NCI-H146 (cell line): ENCODE results near the gene NUDT16L1.

ENCODE experiments used
- DNase-seq: peaks from one replicate; lab custom pipeline; 2025; lab: John Stamatoyannopoulos, UW

NUDT16L1 gene

DNA sequence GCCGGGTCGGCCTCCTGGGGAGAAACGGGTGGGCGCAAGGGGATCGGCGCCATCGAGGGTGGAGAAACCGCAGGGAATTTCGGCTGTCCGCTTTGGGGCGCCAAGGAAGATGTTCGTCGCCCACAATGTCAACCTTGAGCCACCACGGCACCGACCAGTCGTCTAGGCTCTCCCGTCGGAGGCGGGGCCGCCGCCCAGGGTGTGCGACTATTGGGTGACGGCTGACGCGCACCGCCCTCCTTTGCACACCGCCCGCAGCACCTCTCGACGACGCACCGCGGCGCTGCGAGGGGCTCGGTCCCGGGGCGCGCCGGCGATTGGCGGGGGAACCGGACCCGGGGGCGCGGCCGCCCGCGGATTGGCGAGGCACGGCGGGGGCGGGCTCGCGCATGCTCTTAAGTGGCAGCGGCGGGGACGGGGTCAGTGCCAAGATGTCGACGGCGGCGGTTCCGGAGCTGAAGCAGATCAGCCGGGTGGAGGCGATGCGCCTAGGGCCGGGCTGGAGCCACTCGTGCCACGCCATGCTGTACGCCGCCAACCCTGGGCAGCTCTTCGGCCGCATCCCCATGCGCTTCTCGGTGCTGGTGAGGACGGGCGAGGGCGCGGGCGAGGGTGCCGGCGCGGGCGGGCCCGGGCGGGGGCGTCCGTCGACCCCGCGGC is at the start of gene NUDT16L1:
Gene NUDT16L1 (plus strand): TSS at position 267 of the 660 bp plus-strand sequence. CDS start 165 bp downstream, at position 432.
- peak; percentile 97 for DNase-seq

DNA sequence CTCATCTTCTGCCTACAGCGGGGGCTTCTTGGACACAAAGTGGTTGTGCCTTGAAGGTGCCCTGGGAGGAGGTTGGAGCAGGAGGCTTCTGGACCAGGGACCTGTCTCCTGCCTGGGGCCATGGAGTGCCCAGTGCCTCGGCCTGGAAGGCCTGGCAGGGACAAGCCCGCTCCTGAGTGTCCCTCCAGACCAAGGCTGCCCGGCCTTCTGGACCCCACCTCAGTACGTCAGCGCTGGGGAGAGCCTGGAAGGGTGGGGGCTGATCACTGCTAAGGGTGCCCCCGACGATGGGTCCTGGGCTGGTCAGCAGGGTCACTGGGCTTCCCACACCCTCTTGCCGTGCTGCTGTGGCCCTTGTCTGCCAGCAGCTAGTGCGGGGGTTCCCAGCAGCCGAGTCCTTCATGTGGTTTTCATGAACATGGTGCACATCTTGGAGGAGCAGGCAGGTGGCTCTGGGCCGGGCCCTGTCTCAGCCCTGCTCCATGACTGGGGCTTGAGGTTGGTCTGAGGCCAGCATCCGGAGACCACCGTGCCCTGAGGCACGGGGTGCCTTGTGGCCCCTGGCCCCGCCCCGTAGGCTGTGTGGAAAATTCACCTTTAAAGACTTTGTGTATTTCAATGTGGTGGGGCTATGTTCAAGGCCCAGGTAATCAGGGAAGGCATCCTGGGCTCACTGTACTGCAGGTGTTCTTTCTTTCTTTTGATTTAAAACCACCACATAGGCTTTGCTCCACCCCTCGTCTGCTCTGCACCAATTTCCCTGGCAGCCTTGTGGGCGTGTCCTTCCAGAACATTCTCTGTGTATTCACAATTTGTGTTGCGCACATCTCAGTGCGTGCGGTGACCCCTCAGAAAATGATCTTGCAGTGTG is 46.4 kb upstream of the NUDT16L1 start:
- DNase-seq = no peak

DNA sequence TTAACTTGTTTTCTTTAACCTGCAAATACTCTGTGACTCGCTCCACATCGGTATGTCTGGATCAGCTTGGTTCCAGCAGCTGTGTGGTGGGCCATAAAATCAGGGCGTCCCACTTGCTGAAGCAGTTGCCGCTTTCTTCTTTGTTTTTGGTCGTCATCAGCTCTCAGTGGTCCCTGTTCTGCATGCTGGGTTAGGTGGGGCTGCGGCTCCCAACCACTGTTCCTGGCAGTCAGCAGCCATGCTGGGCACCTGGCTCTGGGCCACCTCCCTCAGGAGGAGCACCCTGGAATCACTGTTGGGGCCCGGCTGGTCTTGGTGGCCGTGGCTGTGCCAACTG is 45.8 kb upstream of the NUDT16L1 start:
- DNase-seq = no peak

DNA sequence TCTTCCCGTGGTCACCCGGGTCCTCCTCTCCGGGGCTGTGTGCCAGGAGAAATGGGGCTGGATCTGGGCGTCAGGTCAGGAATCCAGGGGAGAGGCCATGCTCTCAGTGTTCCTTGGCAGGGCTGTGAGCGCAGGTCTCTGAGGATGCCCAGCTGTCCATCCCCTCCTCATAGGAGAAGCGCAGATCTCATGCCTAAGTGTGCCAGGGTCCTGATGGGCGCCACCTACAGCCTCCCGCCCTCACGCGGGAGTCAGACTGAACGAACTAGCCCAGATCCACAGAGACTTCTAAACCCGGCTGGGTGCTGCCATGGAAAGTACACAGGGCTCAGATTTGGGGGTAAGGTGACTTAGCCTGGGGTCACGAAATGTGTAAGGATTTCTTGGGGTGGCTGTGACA is 44.4 kb upstream of the NUDT16L1 start:
- no peak for DNase-seq

DNA sequence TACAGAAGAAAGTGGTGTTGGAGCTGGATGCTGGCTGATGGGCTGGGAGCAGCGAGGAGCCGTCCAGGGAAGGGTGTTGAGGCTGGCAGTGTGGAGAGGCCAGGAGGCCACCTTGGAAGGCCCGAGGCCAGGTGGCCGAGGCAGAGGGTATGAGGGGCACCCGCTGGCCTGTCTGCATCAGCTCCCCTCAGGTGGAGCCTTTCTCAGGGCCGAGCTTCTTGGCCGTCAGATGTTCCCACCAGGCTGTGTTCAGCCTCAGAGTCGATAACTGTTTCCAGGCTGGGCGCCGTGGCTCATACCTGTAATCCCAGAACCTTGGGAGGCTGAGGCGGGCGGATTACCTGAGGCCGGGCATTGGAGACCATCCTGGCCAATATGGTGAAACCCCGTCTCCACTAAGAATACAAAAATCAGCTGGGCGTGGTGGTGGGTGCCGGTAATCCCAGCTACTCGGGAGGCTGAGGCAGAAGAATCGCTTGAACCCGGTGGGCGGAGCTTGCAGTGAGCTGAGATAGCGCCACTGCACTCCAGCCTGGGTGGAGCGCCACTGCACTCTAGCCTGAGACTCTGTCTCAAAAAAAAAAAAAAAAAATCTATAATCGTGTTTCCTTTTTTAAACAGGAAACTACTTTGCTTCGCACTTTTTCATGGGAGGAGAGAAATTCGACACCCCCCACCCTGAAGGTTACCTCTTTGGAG is 43.5 kb upstream of the NUDT16L1 start:
- DNase-seq = no peak

GRCh38 chr16:4650443-4651074 is 42.8 kb upstream of the NUDT16L1 start:
- DNase-seq = peak; percentile 75

DNA sequence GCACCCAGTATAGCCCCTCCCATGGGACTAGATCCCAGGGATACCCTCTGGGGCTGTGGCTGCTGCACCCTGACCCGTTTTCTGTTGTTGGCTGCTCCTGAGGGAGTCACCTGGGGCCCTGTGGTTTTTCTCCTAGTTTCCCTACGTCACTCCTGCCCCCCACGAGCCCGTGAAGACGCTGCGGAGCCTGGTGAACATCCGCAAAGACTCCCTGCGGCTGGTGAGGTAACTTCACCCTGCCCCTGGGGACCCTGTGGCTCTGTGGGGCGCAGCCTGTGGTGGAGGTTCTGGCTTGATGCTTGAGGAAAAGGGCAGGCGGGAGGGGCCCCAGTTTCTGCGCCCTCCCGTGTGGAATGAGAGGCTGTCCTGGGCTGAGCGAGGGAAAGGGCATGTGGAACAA is 41.5 kb upstream of the NUDT16L1 start:
- no peak for DNase-seq

DNA sequence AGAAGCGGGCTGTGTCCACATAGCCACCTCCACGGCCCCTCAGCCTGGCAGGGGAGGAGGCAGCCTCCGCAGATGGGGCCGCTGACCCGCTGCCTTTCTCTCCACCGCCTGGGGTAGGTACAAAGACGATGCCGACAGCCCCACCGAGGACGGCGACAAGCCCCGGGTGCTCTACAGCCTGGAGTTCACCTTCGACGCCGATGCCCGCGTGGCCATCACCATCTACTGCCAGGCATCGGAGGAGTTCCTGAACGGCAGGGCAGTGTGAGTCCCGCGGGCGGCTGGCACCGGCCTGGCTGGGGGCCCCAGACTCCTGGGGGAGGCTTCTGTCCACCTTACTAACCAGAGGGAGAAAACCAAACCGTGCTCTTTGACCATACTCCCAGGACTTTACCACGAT is 40.8 kb upstream of the NUDT16L1 start:
- no peak for DNase-seq

- DNase-seq = no peak
Measured at GRCh38 chr16:4654011-4654963, 39.1 kb upstream of the NUDT16L1 start.

GRCh38 chr16:4654964-4655590 is 38.3 kb upstream of the NUDT16L1 start:
- no peak for DNase-seq

DNA sequence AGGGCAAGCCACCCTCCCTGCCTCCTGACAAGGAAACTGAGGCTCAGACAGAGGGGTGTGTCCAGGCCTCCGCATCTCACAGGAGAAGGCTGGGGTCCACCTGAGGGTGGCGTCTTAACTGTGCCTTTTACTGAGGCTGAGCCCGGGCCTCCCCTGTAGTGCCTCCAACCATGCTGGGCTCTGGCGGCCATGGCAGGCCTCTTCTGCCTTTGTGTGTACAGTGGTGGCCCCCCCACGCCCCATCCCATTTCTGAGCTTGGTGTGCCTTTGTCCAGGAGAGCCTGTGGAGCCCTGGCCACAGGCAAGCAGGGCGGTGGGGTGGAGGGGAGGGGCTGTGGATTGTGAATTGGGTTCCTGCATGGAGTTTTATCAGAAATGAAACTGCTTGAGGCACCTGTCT is 37.6 kb upstream of the NUDT16L1 start:
- no peak for DNase-seq

DNA sequence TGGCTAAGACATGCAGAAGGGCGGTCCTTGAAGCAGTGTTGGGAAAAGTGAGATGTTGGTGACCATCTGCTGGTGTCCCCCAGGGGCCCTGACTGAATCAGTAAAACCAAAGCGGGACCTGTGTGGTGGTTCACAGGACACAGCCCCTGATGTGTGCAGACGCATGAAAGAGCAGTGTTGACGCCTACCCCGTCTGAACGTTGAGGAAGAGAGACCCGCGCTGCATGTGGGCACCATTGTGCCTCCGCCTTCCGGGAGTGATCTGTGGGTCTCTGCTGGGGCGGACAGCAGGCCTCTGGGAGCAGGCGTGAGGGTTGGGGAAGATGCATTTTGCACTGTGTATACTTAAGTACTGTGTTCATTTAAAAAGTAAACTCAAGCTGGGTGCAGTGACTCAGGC is 37.1 kb upstream of the NUDT16L1 start:
- no peak for DNase-seq

- DNase-seq = no peak
Measured at GRCh38 chr16:4656695-4657686, 36.4 kb upstream of the NUDT16L1 start.

DNA sequence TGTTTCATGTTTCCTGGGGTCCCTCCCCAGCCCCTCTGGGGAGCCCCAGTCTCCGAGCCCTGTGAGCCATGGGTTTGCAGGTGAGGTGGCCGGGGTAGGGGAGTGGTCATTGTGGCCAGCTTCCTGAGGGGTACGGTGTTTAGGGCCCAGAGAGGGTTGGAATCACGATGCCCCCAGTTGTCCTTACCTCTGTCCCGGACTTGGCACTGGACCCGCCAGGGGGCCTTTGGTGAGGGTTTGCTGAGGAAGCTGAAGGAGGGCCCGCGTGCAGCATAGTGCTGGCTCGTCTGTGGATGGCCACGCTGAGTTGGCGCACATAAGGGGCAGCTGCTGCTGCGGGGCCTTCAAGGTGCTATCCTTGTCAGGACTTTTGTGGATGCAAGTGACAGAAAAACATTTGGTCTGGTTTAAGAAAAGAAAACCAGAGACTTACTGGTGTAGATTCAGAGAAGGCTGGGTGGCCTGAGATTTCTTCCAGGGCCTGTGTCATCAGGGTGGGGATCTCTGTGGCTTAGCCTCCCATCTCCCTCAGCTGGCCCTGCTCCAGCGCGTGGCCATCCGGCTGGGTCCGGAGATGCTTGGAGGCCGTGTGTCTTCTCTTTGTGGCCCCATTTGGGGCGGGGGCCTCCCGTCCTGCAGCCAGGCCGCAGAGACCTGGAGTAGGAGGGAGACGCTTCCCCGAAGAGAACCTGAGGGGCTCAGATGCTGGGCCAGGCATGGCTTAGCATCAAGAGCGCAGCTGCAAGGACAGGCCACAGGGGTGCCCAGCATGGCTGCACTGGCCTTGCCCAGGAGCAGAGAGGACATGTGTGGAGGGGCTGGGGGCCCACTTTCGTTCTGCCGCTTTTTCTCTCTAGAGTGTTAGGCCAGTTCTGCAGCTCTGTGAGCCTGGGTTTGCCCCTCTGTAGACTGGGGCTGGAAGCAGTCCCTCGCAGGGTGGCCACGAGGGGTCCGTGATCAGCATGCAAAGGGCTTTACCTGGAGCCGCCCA is 33.7 kb upstream of the NUDT16L1 start:
- DNase-seq = no peak

- DNase-seq = no peak
Measured at GRCh38 chr16:4660454-4661007, 32.8 kb upstream of the NUDT16L1 start.

DNA sequence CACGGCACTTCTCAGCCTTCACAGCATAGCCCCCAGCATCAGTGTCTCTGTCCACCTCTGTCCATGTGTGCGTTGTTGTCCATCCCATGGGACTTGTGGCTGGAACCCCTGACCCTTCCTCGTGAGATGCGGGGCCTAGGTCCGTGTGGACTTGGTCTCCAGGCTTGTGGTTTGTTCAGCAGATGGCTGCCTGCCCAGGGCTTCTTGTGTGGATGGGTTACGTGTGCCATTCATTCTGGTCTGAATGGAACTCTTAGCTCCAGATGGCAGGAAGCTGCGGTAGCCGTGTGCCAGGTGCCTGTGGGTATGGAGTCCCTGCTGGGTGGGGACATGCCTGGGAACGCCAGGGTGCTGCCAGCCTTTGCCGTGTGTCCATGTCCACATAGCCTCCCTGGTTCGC is 31.7 kb upstream of the NUDT16L1 start:
- DNase-seq = no peak

GRCh38 chr16:4663465-4663776 is 29.9 kb upstream of the NUDT16L1 start:
- DNase-seq = peak; percentile 89

DNA sequence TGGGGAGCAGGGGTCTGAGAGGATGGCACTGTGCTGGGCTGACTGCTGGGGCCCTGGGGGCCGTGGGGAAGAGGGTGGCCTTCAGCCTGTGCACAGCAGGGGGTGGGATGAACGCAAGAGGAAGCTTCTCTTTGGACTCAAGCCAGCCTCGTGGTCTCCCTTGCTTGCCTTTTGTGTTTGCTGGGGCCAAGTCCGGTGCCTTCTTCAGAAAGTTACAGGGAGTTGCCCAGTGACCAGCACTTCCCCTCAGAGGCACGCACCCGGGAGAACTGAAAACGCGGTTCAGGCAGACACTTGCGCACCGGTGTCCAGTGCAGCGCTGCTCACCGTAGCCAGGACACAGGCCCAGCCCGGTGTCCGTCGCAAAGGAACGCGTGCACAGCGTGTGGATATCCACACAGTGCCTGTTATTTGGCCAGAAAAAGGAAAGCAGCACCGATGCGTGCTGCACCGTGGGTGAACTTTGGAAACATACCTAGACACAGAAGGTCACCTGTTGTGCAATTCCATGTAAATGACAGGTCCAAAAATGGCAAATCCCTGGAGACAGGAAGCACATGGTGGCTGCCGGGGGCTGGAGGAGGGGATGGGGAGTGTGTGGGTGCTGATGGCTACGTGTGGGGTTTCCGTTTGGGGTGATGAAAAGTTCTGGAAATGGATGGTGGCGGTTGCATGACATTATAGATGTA is 29.4 kb upstream of the NUDT16L1 start:
- DNase-seq = peak; percentile 82
